ELR (cell line): Measurements from ENCODE around the gene TRMT44.
A peak's percentile ranks its signal among the peaks of the same experiment; 100 is the strongest.

Experiments used
- DNase-seq: peaks from one replicate; pipeline ENCODE4 v3.0.0-alpha.2; 2015; ENCODE audit warnings: low read depth

TRMT44 gene

GRCh38 chr4:8435656-8436121, 4.9 kb upstream of the TRMT44 start:
- DNase-seq: no peak

- DNase-seq: no peak
These were observed 3.3 kb upstream of the TRMT44 start for GRCh38 chr4:8437281-8437680.

- DNase-seq: no peak
These were observed 1.8 kb upstream of the TRMT44 start for GRCh38 chr4:8438743-8439142.

- DNase-seq: no peak
These were observed 1.4 kb upstream of the TRMT44 start for GRCh38 chr4:8439168-8439567.

GRCh38 chr4:8439914-8440491, 574 bp upstream of the TRMT44 start:
- DNase-seq: no peak

GRCh38 chr4:8441499-8442091, 1.0 kb downstream of the TRMT44 start:
- DNase-seq: no peak

- DNase-seq: no peak
These were observed 2.2 kb downstream of the TRMT44 start for GRCh38 chr4:8442596-8443358.

- DNase-seq: no peak
These were observed 3.2 kb downstream of the TRMT44 start for GRCh38 chr4:8443801-8444200.

GRCh38 chr4:8446122-8446521, 5.5 kb downstream of the TRMT44 start:
- no peak for DNase-seq

GRCh38 chr4:8451440-8452182, 11.0 kb downstream of the TRMT44 start:
- no peak for DNase-seq

GRCh38 chr4:8453957-8454356, 13.4 kb downstream of the TRMT44 start:
- DNase-seq: no peak

- DNase-seq: no peak
These were observed 17.2 kb downstream of the TRMT44 start for GRCh38 chr4:8457646-8458252.

GRCh38 chr4:8459867-8460445, 19.4 kb downstream of the TRMT44 start:
- DNase-seq: peak; percentile 20

- no peak for DNase-seq
These were observed 20.5 kb downstream of the TRMT44 start for GRCh38 chr4:8461086-8461485.

- no peak for DNase-seq
These were observed 21.0 kb downstream of the TRMT44 start for GRCh38 chr4:8461616-8462015.

- DNase-seq: no peak
These were observed 23.2 kb downstream of the TRMT44 start for GRCh38 chr4:8463811-8464210.

- no peak for DNase-seq
These were observed 23.8 kb downstream of the TRMT44 start for GRCh38 chr4:8464381-8464780.

- no peak for DNase-seq
These were observed 25.3 kb downstream of the TRMT44 start for GRCh38 chr4:8465615-8466611.

GRCh38 chr4:8467016-8467415, 26.4 kb downstream of the TRMT44 start:
- DNase-seq: no peak

GRCh38 chr4:8468746-8469535, 28.4 kb downstream of the TRMT44 start:
- peak; percentile 61 for DNase-seq
